HL-60/S4 treated with phorbol 12-myristate 13-acetate at 8.2 ng/mL for 4 days and 3 days (cell line): Measurements from ENCODE around the gene DGKB.
"Not testable (repeated sequence)": the region's sequence is repeated elsewhere in the genome, so short reads cannot be mapped to it uniquely, and the experiment has no call there.

Source experiments
- in situ Hi-C: fragments of 300-500 bp; cut with MboI; formaldehyde crosslinking; loops from 2 replicates; pipeline ENCODE4 v1.15.0; 2022; ENCODE audit warnings: low sequenced_read_pairs

The DGKB gene

GRCh38 chr7:14332155-14332554, 570.4 kb downstream of the DGKB start:
- in situ Hi-C loops = no loop called here

GRCh38 chr7:14324767-14325166, 577.8 kb downstream of the DGKB start:
- in situ Hi-C loops = no loop called here

- in situ Hi-C loops = no loop called here
These were observed 579.8 kb downstream of the DGKB start for GRCh38 chr7:14322724-14323123.

- in situ Hi-C loops = no loop called here
These were observed 580.6 kb downstream of the DGKB start for GRCh38 chr7:14321947-14322346.

- in situ Hi-C loops = no loop called here
These were observed 593.1 kb downstream of the DGKB start for GRCh38 chr7:14309432-14309831.

- in situ Hi-C loops = no loop called here
These were observed 597.2 kb downstream of the DGKB start for GRCh38 chr7:14305233-14305866.

- in situ Hi-C loops = no loop called here
These were observed 599.0 kb downstream of the DGKB start for GRCh38 chr7:14303536-14303935.

- in situ Hi-C loops = no loop called here
These were observed 607.9 kb downstream of the DGKB start for GRCh38 chr7:14294637-14295036.

GRCh38 chr7:14293434-14293833, 609.1 kb downstream of the DGKB start:
- in situ Hi-C loops = no loop called here

GRCh38 chr7:14292737-14293136, 609.8 kb downstream of the DGKB start:
- in situ Hi-C loops = no loop called here

- in situ Hi-C loops = no loop called here
These were observed 612.6 kb downstream of the DGKB start for GRCh38 chr7:14289957-14290356.

GRCh38 chr7:14288701-14289100, 613.9 kb downstream of the DGKB start:
- in situ Hi-C loops = no loop called here

GRCh38 chr7:14287398-14287797, 615.2 kb downstream of the DGKB start:
- in situ Hi-C loops = no loop called here

- in situ Hi-C loops = no loop called here
These were observed 616.5 kb downstream of the DGKB start for GRCh38 chr7:14286036-14286435.

GRCh38 chr7:14279065-14279871, 623.3 kb downstream of the DGKB start:
- in situ Hi-C loops = not testable (repeated sequence)

- in situ Hi-C loops = no loop called here
These were observed 627.2 kb downstream of the DGKB start for GRCh38 chr7:14275356-14275755.

- in situ Hi-C loops = no loop called here
These were observed 631.1 kb downstream of the DGKB start for GRCh38 chr7:14271441-14271840.

- in situ Hi-C loops = no loop called here
These were observed 632.5 kb downstream of the DGKB start for GRCh38 chr7:14270099-14270498.

- in situ Hi-C loops = no loop called here
These were observed 642.5 kb downstream of the DGKB start for GRCh38 chr7:14260011-14260410.

GRCh38 chr7:14258861-14259260, 643.7 kb downstream of the DGKB start:
- in situ Hi-C loops = no loop called here

- in situ Hi-C loops = no loop called here
These were observed 644.1 kb downstream of the DGKB start for GRCh38 chr7:14258441-14258840.

GRCh38 chr7:14252458-14252857, 650.1 kb downstream of the DGKB start:
- in situ Hi-C loops = no loop called here
